ENCODE results near the gene KCNK16.

The KCNK16 gene

DNA sequence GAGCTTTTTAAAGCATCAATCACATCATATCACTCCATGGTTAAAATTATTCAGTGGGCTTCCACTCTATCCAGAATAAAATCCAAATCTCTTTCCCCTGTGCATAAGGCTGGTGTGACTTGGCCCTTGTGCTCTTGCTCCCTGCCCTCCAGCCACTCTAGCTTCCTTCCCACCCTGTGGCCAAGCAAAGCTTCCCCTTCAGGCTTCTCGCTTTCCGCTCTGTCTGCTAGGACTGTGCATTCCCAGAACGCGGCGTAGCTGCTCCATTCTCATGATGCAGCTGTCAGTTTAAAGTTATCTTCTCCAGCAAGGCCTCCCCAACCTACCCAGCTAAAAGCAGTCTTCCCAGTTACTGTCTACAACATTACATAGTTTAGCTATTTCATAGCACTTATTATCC, 19.4 kb upstream of the KCNK16 start:
- DNase-seq (ENCODE audit: low read depth), result no peak

- no peak for DNase-seq (ENCODE audit: low read depth)
These were observed 18.9 kb upstream of the KCNK16 start for GRCh38 chr6:39341352-39341751.

GRCh38 chr6:39339868-39340550, 17.5 kb upstream of the KCNK16 start:
- DNase-seq (ENCODE audit: low read depth), result no peak

- no peak for DNase-seq (ENCODE audit: low read depth)
These were observed 16.8 kb upstream of the KCNK16 start for GRCh38 chr6:39339096-39339867.

DNA sequence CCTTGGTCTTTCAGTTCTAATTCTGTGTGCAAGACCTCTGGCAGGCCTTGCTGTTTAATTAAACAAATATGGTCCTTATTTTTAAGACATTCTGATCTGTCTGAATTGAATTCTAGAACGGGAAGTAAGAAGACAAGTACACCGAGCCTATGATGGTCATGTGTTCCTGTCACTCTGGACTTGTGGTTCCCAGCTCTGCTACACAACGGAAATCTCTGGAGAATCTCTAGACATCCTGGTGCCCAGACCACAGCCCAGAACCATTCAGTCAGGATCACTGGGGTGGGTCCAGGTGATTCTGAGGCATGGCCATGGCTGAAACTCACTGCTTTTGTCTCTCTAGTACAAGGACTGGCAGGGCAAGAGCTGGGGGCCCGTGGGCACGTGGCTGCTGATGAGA, 15.9 kb upstream of the KCNK16 start:
- no peak for DNase-seq (ENCODE audit: low read depth)

- no peak for DNase-seq (ENCODE audit: low read depth)
These were observed 13.5 kb upstream of the KCNK16 start for GRCh38 chr6:39335780-39336545.

GRCh38 chr6:39333644-39334438, 11.3 kb upstream of the KCNK16 start:
- DNase-seq (ENCODE audit: low read depth), result no peak

GRCh38 chr6:39330476-39330875, 8.0 kb upstream of the KCNK16 start:
- no peak for DNase-seq (ENCODE audit: low read depth)

DNA sequence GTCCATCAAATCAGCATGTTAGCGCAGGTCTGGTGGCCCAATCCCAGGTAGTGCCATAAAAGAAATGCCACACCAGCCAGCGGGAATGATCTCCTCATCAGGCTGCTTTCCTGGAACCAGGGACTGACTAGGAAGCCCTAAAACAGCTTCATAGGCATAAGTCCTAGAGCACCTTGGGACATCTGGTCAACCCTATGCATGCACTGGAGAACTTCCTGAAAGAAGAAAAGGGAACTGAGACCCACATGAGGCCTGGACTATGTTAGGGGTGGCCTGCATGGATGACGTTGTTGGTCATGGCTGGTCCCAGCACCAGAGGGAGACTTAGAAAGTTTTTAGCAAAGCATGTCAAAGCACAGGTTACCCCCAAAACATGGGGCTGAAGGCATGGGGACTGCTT, 7.6 kb upstream of the KCNK16 start:
- DNase-seq (ENCODE audit: low read depth), result no peak

DNA sequence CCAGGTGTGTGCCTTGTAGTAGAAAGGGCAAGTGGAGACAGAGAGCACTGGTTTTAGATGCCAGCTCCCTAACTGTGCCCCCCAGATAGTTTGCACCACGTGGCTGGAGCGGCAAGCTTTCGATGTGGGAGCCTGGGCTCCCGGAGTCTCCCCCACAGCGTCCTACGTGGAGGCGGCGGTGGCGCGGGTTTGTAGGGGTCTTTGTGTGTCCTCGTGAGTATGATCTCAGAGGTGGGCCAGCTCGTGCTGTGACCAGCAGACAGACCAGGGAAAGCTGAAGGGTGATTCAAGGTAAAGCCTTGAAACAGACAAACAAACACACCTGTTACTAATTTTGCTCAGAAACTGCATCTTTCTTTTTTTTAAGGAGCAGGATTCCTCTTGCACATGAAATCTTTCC, 5.6 kb upstream of the KCNK16 start:
- no peak for DNase-seq (ENCODE audit: low read depth)

GRCh38 chr6:39327507-39327906, 5.0 kb upstream of the KCNK16 start:
- no peak for DNase-seq (ENCODE audit: low read depth)

DNA sequence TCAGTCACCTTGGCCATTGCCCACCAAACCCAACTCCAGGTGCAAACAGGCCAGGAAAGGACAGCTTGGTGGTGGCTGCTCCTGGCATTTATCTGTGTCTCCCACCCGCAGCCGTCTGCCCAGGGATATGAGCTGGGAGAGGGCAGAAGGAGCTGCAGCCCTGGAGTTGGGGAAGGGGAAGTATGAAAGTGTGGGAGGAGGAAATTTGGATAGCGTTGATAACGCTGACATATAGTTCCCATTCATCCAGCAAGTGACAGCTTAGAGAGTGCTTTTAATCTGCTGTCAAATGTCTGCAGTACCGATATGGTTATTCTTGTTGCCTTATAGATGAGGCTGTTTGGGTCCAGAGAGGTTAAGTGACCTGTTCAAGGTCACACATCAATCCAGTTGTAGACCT, 741 bp downstream of the KCNK16 start:
- no peak for DNase-seq (ENCODE audit: low read depth)

DNA sequence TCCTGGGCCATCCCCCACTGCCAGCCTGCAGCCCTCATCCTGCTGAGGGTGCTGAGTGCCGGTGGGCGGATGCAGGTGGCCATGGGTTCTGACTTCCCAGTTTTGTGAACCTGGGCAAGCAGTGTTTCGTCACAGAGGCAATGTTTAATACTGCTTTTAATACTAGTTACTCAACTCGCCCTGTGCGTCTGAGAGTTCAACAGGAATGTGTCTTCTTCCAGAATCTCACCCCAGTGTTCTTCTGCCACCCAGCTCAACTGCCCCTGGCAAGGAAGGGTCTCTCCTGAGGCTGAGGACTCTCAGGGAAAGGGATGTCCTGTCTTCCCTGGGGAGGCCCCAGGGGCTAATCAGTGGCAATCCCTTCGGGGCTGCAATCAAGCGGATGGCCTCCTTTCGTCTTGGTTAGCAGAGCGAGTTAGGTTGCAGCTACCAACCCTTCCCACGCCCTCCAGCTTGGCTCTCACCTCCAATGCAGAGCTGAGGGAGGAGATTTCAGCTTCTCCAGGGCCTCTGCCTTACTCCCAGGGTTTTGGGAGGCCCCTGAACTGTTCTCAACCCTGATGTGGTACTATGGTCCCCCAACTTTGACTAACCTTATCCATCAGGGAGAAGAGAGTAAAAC, 2.0 kb downstream of the KCNK16 start:
- DNase-seq (ENCODE audit: low read depth), result no peak

GRCh38 chr6:39319621-39320362, 2.7 kb downstream of the KCNK16 start:
- DNase-seq (ENCODE audit: low read depth), result no peak

- DNase-seq (ENCODE audit: low read depth), result no peak
These were observed 5.2 kb downstream of the KCNK16 start for GRCh38 chr6:39317256-39317655.

DNA sequence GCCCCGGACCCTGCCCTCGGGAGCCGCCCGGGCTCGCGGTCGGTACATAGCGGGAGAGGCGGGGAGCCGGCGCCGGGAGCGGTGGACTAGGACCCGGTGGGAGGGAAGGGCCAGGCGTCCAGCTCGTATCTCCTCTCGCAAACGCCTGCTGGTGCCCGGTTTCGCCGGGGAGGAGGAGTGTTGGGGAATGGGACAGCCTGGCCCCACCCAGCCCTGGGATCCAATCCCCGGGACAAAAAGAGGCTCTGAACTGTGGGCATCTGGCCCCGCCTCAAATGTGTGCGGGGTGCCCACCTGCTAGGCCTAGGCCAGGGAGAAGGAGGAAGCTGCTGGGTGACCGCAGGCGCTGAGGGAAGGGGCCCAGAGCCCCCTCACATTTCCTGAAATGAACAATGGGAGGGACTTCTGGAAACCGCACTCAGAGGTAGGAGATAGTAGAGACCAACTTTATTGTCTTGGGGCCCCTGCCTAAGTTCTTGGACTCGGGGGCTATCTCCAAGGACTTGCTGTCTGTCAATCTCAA, 8.2 kb downstream of the KCNK16 start, which contains the start of gene KCNK17:
KCNK17 (minus strand) TSS at position 147 of the 523 bp plus-strand sequence; CDS start at position 48, 99 bp downstream.
- DNase-seq (ENCODE audit: low read depth), result no peak

DNA sequence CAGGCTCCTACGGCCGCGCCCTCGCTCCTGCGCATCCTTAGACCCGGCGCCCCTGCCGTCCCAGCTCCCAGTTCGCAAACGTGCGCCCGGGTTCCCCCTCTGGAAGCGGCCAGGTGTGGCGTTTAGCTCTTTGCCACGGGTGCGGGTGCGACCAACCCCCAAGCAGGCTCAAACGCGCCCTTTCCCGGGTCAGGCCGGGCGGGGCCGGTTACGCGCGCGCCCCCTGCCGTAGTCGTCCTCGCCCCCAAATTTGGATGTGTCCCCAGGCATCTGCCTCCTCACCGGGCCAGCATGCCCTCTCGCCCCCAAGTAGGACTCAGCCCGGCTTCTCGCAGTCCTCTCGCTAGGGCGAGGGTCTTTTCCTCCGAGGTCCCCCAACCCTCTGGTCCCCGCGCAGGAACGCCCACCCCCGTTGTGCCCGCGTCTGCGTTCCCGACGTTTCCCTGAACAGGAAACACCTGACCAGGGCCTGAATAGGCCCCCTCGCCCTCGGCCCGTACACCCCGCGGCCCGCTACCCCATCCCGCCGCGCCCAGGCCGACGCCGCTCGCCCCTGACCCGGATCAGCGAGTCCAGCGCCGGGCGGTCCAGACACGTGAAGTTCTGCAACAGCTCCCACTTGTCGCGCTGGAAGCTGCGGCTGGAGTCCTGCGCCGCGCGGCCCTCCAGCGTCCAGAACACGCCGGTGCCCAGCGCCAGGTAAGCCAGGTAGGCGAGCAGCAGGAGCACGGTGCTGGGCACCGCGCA, 8.8 kb downstream of the KCNK16 start:
- no peak for DNase-seq (ENCODE audit: low read depth)

- DNase-seq (ENCODE audit: low read depth), result no peak
These were observed 9.5 kb downstream of the KCNK16 start for GRCh38 chr6:39312912-39313525.

DNA sequence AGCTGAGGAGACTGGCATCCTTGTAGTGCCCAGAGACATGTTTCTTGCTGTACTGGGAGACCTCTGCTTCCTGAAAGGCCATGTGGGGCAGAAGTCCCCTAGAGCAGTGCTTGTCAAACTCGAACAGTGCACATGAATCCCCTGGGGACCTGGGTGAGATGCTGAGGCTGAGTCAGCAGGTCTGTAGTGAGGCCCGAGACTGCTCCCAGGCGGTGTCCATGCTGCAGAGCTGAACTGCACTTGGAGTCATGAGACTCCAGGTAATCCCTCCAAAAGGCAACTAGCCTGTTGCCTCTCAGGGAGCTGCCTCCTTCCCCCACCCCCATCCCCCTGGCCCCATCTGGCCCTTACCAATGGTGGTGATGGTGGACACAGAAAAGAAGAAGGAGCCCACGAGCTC, 12.0 kb downstream of the KCNK16 start:
- no peak for DNase-seq (ENCODE audit: low read depth)
